Loucy (cell line): ENCODE results near the gene MRPS2.
"Not testable (repeated sequence)": the region's sequence is repeated elsewhere in the genome, so short reads cannot be mapped to it uniquely, and the experiment has no call there.

Experiments
- H2AFZ ChIP-seq: fragments of 200-600 bp; sonication (generic); 2 replicates; pipeline ENCODE4 v1.6.0; 2016; ENCODE audit warnings: antibody characterized with exemption, mild to moderate bottlenecking, low read length, moderate library complexity
- H3F3A ChIP-seq: fragments of 200-600 bp; 2 replicates; pipeline ENCODE4 v1.6.0; 2016; ENCODE audit warnings: antibody characterized with exemption, low read depth, mild to moderate bottlenecking
- H3K27me3 ChIP-seq: fragments of 200-600 bp; sonication (generic); 2 replicates; pipeline ENCODE4 v1.6.1; 2014; ENCODE audit warnings: low read length, mild to moderate bottlenecking; ENCODE audit not compliant: insufficient read depth, poor library complexity, severe bottlenecking
- H3K36me3 ChIP-seq: fragments of 200-600 bp; sonication (generic); 2 replicates; pipeline ENCODE4 v1.6.1; 2016; ENCODE audit warnings: low read length; ENCODE audit not compliant: insufficient read depth
- H3K4me1 ChIP-seq: fragments of 200-600 bp; sonication (generic); 2 replicates; pipeline ENCODE4 v1.5.1; 2014; ENCODE audit warnings: low read length, mild to moderate bottlenecking; ENCODE audit not compliant: insufficient read depth, poor library complexity, severe bottlenecking
- H3K4me2 ChIP-seq: fragments of 200-600 bp; sonication (generic); 2 replicates; pipeline ENCODE4 v1.6.0; 2014; ENCODE audit warnings: antibody characterized with exemption, low read length, low read depth, mild to moderate bottlenecking; ENCODE audit not compliant: poor library complexity, severe bottlenecking
- H3K4me3 ChIP-seq: fragments of 200-600 bp; sonication (generic); 2 replicates; pipeline ENCODE4 v1.5.1; 2014; ENCODE audit warnings: low read length, mild to moderate bottlenecking, mixed read lengths; ENCODE audit not compliant: poor library complexity, severe bottlenecking
- H3K79me2 ChIP-seq: fragments of 200-600 bp; sonication (generic); 2 replicates; pipeline ENCODE4 v1.6.1; 2014; ENCODE audit warnings: low read length; ENCODE audit not compliant: insufficient read depth
- H3K9ac ChIP-seq: fragments of 200-600 bp; sonication (generic); 2 replicates; pipeline ENCODE4 v1.6.0; 2014; ENCODE audit warnings: mild to moderate bottlenecking, low read depth, low read length, moderate library complexity; ENCODE audit not compliant: poor library complexity, severe bottlenecking
- H3K9me2 ChIP-seq: fragments of 200-600 bp; sonication (generic); replicated peaks from 2 replicates; pipeline ENCODE4 v1.6.1; 2016; ENCODE audit warnings: low read depth, low read length, mixed read lengths
- H3K9me3 ChIP-seq: fragments of 200-600 bp; sonication (generic); 2 replicates; pipeline ENCODE4 v1.6.1; 2014; ENCODE audit warnings: mild to moderate bottlenecking, antibody characterized with exemption, low read length, low read depth; ENCODE audit not compliant: insufficient read depth
- H4K20me1 ChIP-seq: fragments of 200-600 bp; sonication (generic); 2 replicates; pipeline ENCODE4 v1.6.0; 2014; ENCODE audit warnings: antibody characterized with exemption, low read length, mild to moderate bottlenecking; ENCODE audit not compliant: insufficient read depth, poor library complexity, severe bottlenecking
- CTCF ChIP-seq: fragments of 200-600 bp; sonication (generic); conservative IDR thresholded peaks from 2 replicates; pipeline ENCODE4 v1.5.1; 2014; ENCODE audit warnings: mild to moderate bottlenecking, antibody characterized with exemption, low read length
- EZH2phosphoT487 ChIP-seq: fragments of 200-600 bp; IDR thresholded peaks from 2 replicates; pipeline ENCODE4 v1.6.1; 2018; ENCODE audit warnings: antibody characterized with exemption, mild to moderate bottlenecking, moderate library complexity, borderline replicate concordance

The MRPS2 gene

GRCh38 chr9:135512241-135512603 is 11.7 kb downstream of the MRPS2 start:
- TF ChIP-seq CTCF (no peak), EZH2phosphoT487 (no peak)
- Histone ChIP-seq H4K20me1 (no peaks in the 10 kb centered on the region), H3K9me2 (no peaks in the 10 kb centered on the region), H3K9me3 (no peaks in the 10 kb centered on the region), H3K36me3 (no peaks in the 10 kb centered on the region), H3F3A (no peaks in the 10 kb centered on the region), H3K27me3 (no peaks in the 10 kb centered on the region), H3K4me2 (no peak overlapping the region), H3K4me3 (no peak overlapping the region), H3K4me1 (no peaks in the 10 kb centered on the region), H2AFZ (no peak overlapping the region), H3K79me2 (no peaks in the 10 kb centered on the region), H3K9ac (no peak overlapping the region)

GRCh38 chr9:135512904-135513303 is 12.4 kb downstream of the MRPS2 start:
- no peaks in the 10 kb centered on the region for H3K4me1 ChIP-seq
- no peak overlapping the region for H2AFZ ChIP-seq
- no peak for TF ChIP-seq EZH2phosphoT487
- no peak for TF ChIP-seq CTCF
- no peaks in the 10 kb centered on the region for H3F3A ChIP-seq
- no peaks in the 10 kb centered on the region for H3K36me3 ChIP-seq
- H3K27me3 ChIP-seq, result no peaks in the 10 kb centered on the region
- H3K9ac ChIP-seq, result no peak overlapping the region
- H3K9me2 ChIP-seq, result no peaks in the 10 kb centered on the region
- no peaks in the 10 kb centered on the region for H3K79me2 ChIP-seq
- no peak overlapping the region for H3K4me2 ChIP-seq
- no peak overlapping the region for H3K4me3 ChIP-seq
- H3K9me3 ChIP-seq, result no peaks in the 10 kb centered on the region
- H4K20me1 ChIP-seq, result no peaks in the 10 kb centered on the region

- H2AFZ ChIP-seq, result no peak overlapping the region
These were observed 12.9 kb downstream of the MRPS2 start for GRCh38 chr9:135513351-135513846.

GRCh38 chr9:135513906-135514305 is 13.4 kb downstream of the MRPS2 start:
- H3K9me2 ChIP-seq, H3K9ac ChIP-seq, H3K4me3 ChIP-seq, H3K27me3 ChIP-seq, H3K4me2 ChIP-seq, H3K9me3 ChIP-seq, H3K79me2 ChIP-seq, H4K20me1 ChIP-seq, H3F3A ChIP-seq, H3K4me1 ChIP-seq, H3K36me3 ChIP-seq, H2AFZ ChIP-seq: not testable (repeated sequence)

More at GRCh38 chr9:135513351-135513846, 12.9 kb downstream of the MRPS2 start:
- H3K27me3 ChIP-seq, result no peaks in the 10 kb centered on the region
- no peaks in the 10 kb centered on the region for H3K9me3 ChIP-seq
- H3K79me2 ChIP-seq, result no peaks in the 10 kb centered on the region
- H4K20me1 ChIP-seq, result no peaks in the 10 kb centered on the region
- no peaks in the 10 kb centered on the region for H3F3A ChIP-seq
- TF ChIP-seq CTCF (no peak), EZH2phosphoT487 (no peak)
- no peaks in the 10 kb centered on the region for H3K9me2 ChIP-seq
- no peak overlapping the region for H3K4me3 ChIP-seq
- no peak overlapping the region for H3K4me2 ChIP-seq
- no peak overlapping the region for H3K9ac ChIP-seq
- H3K4me1 ChIP-seq, result no peaks in the 10 kb centered on the region
- no peaks in the 10 kb centered on the region for H3K36me3 ChIP-seq
